SK-N-SH (cell line): ENCODE data around the gene RAD23B.

Experiments used
- CHD2 ChIP-seq: fragments of 150-350 bp; IDR thresholded peaks from 2 replicates; pipeline ENCODE4 v1.6.1; 2018; ENCODE audit warnings: low read length; ENCODE audit not compliant: partially characterized antibody
- EZH2phosphoT487 ChIP-seq: fragments of 200-600 bp; sonication (generic); IDR thresholded peaks from 2 replicates; pipeline ENCODE4 v1.6.1; 2017; ENCODE audit warnings: low read depth, mixed run types, mild to moderate bottlenecking, antibody characterized with exemption, moderate library complexity, borderline replicate concordance
- GABPA ChIP-seq: IDR thresholded peaks from 2 replicates; pipeline ENCODE4 v1.4.0; 2012; ENCODE audit warnings: low read depth, mild to moderate bottlenecking
- MXI1 ChIP-seq: IDR thresholded peaks from 2 replicates; pipeline ENCODE4 v1.6.1; 2012; ENCODE audit warnings: mild to moderate bottlenecking, low read depth, low read length, improper control_type of control experiment
- NFIC ChIP-seq: IDR thresholded peaks from 2 replicates; pipeline ENCODE4 v1.4.0; 2012; ENCODE audit warnings: borderline replicate concordance
- POLR2AphosphoS5 ChIP-seq: IDR thresholded peaks from 2 replicates; pipeline ENCODE4 v1.6.1; 2012; ENCODE audit warnings: low read depth, low read length
- RAD21 ChIP-seq: IDR thresholded peaks from 2 replicates; pipeline ENCODE4 v1.6.1; 2012; ENCODE audit warnings: mild to moderate bottlenecking, low read length
- RCOR1 ChIP-seq: fragments of 150-350 bp; IDR thresholded peaks from 2 replicates; pipeline ENCODE4 v1.6.1; 2017; ENCODE audit warnings: antibody characterized with exemption, low read length
- REST ChIP-seq: IDR thresholded peaks from 2 replicates; pipeline ENCODE4 v1.6.1; 2012; ENCODE audit warnings: mild to moderate bottlenecking, low read depth, low read length, moderate library complexity
- SMC3 ChIP-seq: IDR thresholded peaks from 2 replicates; pipeline ENCODE4 v1.6.1; 2012; ENCODE audit warnings: low read depth, low read length, improper control_type of control experiment
- TF ChIP-seq, protein P1 (sequence below): IDR thresholded peaks from 2 replicates; pipeline ENCODE4 v1.4.0; 2012; ENCODE audit warnings: low read depth, borderline replicate concordance
- TF ChIP-seq, protein P2 (sequence below): fragments of 200-600 bp; sonication (generic); IDR thresholded peaks from 2 replicates; pipeline ENCODE4 v1.6.1; 2017; ENCODE audit warnings: antibody characterized with exemption, mild to moderate bottlenecking, moderate library complexity

GRCh38 chr9:107277801-107278200, 5.3 kb upstream of the RAD23B start:
- TF ChIP-seq RAD21 (no peak), MXI1 (no peak), RCOR1 (no peak), GABPA (no peak), POLR2AphosphoS5 (no peak), EZH2phosphoT487 (no peak), CHD2 (no peak), REST (no peak), NFIC (no peak), SMC3 (no peak)
- TF ChIP-seq, protein P1, sequence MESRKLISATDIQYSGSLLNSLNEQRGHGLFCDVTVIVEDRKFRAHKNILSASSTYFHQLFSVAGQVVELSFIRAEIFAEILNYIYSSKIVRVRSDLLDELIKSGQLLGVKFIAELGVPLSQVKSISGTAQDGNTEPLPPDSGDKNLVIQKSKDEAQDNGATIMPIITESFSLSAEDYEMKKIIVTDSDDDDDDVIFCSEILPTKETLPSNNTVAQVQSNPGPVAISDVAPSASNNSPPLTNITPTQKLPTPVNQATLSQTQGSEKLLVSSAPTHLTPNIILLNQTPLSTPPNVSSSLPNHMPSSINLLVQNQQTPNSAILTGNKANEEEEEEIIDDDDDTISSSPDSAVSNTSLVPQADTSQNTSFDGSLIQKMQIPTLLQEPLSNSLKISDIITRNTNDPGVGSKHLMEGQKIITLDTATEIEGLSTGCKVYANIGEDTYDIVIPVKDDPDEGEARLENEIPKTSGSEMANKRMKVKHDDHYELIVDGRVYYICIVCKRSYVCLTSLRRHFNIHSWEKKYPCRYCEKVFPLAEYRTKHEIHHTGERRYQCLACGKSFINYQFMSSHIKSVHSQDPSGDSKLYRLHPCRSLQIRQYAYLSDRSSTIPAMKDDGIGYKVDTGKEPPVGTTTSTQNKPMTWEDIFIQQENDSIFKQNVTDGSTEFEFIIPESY, result no peak
- TF ChIP-seq, protein P2, sequence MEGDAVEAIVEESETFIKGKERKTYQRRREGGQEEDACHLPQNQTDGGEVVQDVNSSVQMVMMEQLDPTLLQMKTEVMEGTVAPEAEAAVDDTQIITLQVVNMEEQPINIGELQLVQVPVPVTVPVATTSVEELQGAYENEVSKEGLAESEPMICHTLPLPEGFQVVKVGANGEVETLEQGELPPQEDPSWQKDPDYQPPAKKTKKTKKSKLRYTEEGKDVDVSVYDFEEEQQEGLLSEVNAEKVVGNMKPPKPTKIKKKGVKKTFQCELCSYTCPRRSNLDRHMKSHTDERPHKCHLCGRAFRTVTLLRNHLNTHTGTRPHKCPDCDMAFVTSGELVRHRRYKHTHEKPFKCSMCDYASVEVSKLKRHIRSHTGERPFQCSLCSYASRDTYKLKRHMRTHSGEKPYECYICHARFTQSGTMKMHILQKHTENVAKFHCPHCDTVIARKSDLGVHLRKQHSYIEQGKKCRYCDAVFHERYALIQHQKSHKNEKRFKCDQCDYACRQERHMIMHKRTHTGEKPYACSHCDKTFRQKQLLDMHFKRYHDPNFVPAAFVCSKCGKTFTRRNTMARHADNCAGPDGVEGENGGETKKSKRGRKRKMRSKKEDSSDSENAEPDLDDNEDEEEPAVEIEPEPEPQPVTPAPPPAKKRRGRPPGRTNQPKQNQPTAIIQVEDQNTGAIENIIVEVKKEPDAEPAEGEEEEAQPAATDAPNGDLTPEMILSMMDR, result no peak
